Stimulated activated CD8-positive, alpha-beta memory T cell treated with anti-CD3 and anti-CD28 coated beads, Interleukin-4, amount 100 ng/mL, for 24 hours (primary cell): ENCODE measurements around the gene CYP19A1.

Experiments used
- DNase-seq: peaks from one replicate; pipeline ENCODE4 v3.0.0-alpha.2; 2020; ENCODE audit warnings: low read depth

CYP19A1 gene

DNA sequence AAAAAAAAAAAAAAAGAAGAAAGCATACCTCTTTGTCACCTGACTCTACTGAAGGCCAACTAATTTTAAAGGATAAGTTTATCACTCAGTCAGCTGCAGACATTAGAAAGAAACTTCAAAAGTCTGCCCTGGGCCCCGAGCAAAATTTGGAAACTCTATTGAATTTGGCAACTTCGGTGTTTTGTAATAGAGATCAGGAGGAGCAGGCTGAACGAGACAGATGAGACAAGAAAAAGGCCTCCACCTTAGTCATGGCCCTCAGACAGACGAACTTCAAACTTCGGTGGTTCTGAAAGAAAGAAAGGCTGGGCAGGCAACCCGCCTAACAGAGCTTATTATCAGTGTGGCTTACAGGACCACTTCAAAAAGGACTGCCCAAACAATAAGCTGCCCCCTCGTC is 21.6 kb upstream of the CYP19A1 start:
- DNase-seq = no peak

DNA sequence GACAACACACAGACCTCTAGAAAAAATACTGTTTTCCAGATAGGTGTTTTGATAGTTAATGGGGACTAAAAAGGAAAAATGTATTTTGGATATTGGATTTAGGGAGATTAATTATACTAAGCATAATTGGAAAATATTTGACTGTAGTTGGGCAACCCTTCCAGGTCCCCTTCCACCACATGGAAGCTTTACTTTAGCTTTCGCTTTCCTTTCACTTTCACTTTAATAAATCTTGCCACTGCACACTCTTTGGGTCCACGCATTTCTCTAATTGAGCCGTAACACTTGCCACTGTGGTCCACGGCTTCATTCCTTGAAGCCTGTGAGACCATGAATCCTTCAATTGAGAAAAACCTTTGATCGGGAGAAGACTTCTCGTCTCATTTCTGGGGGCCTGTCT is 18.6 kb upstream of the CYP19A1 start:
- no peak for DNase-seq

- DNase-seq = no peak
Observed at GRCh38 chr15:51356147-51356546, 17.8 kb upstream of the CYP19A1 start.

DNA sequence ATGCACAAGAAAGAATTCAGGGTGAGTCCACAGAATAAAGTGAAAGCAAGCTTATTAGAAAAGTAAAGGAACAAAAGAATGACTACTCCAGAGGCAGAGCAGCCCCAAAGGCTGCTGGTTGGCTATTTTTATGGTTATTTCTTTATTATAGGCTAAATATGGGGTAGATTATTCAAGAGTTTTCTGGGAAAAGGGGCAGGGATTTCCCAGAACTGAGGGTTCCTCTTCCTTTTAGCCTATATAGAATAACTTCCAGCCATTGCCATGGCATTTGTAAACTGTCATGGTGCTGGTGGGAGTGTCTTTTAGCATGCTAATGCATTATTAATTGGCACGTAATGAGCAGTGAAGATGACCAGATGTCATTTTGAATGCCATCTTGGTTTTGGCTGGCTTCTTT is 16.7 kb upstream of the CYP19A1 start:
- DNase-seq = no peak

DNA sequence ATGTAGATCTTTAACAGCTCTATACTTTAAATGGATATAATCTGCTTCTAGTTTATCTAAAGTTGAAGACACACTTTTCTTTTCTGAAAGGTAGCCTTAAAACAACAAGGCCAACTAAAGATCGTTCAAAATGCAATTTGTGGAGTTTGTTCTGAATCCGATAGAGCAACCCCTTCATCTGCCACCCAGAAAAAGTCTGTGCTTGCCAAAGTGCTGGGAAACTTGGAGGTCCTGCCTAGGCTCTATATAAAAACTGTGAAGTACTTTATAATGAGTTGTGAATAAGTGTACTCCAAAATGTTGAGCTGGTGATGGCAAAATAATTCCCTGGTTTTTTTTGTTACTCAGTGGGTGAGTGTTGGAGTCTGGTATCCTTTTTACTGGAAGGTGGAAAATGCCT is 15.6 kb upstream of the CYP19A1 start:
- DNase-seq = no peak

- no peak for DNase-seq
Observed at GRCh38 chr15:51350723-51351122, 12.3 kb upstream of the CYP19A1 start.

- no peak for DNase-seq
Observed at GRCh38 chr15:51349156-51349844, 10.9 kb upstream of the CYP19A1 start.

GRCh38 chr15:51348688-51349087 is 10.3 kb upstream of the CYP19A1 start:
- DNase-seq = no peak

- DNase-seq = no peak
Observed at GRCh38 chr15:51346136-51346535, 7.7 kb upstream of the CYP19A1 start.

DNA sequence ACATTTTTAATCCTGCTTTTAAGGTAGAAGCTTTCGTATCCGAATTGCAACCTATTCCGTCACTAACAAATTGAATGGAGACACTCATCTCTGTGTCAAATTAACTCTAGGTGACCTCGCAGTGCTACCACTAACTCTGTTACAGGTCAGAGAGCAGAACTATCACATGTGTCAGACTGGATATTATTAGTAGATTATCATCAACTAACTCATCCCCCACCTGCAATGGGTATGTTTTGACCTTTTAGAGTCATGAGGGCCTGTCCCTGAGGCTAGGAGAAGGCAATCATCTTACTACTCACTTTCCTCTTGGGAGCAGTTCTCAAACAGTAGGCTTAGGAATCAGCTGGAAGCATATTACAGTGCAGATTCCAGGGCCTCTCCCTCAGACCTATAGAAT is 5.1 kb upstream of the CYP19A1 start:
- DNase-seq = no peak

- DNase-seq = no peak
Observed at GRCh38 chr15:51342227-51342999, 4.0 kb upstream of the CYP19A1 start.

DNA sequence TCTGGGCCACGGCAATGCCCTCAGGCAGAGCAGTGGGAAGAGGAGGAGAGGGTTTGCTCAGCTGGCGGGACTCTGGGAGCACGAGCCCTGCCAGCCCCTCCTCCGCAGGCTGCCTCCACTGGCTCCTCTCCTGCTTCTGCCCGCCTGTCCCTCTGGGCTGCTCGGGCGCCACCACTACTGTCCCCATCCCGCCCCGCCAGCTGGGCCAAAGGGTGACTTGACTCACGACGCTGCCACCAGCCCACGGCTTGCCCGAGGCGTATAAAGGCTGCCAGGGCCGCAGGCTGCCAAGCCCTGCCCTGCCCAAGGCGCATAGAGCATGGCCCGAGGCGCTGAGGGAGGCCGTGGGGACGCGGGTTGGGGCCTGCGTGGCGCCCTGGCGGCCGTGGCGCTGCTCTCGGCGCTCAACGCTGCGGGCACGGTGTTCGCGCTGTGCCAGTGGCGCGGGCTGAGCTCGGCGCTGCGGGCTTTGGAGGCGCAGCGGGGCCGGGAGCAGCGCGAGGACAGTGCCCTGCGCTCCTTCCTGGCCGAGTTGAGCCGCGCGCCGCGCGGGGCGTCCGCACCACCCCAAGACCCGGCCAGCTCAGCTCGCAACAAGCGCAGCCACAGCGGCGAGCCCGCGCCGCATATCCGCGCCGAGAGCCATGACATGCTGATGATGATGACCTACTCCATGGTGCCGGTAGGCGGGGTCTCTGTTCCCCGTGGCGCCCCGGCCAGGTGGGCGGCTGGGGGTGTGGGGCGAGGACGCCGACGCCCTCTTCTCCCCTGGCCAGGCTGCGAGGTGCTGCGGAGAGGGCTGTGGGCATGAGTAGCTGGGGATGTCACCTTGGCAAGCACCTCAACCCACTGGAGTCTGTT is 3.2 kb upstream of the CYP19A1 start, which contains the start of gene GLDN:
Gene GLDN (plus strand): TSS at position 290 of the 861 bp plus-strand sequence. CDS start 30 bp downstream, at position 320.
- DNase-seq = no peak

GRCh38 chr15:51335538-51336410 is 2.6 kb downstream of the CYP19A1 start:
- no peak for DNase-seq

DNA sequence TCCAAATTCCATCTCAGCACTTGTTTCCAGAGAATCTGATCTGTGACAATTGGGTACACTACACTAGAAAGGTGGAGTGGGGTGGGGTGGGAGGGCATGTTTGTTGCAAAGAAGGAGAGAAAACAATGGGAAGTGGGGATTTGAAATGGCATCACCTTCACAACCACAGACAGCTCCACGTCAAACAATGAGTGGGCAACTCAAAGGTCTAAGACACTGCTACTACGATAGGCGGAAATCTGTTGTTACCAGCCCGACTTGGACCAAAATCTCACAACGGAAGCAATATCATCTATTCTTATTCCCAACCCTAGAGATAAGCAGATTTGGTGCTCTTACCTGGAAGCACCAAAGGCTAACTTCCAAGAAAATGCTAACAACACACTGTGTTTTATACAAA is 3.3 kb downstream of the CYP19A1 start:
- DNase-seq = no peak

DNA sequence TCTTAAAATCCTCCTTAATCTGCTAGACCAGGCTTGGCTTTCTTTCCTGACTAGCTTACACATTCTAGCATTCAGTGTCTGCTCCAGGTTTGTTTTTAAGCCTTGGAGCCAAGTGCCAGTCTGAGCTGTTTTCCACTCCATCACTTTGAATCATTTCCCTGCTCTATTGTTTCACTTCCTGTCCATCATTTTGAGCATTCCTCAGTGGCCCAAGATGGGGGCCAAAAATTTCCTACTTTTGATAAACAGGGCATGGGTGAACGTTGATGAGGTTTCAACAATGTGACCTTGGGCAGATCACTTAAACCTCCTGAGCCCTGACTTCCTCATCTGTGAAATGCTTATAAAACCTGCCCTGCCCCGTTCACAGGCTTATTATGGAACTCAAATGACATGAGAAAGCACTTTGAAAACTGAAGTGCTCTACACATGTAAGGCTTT is 4.4 kb downstream of the CYP19A1 start:
- DNase-seq = no peak

DNA sequence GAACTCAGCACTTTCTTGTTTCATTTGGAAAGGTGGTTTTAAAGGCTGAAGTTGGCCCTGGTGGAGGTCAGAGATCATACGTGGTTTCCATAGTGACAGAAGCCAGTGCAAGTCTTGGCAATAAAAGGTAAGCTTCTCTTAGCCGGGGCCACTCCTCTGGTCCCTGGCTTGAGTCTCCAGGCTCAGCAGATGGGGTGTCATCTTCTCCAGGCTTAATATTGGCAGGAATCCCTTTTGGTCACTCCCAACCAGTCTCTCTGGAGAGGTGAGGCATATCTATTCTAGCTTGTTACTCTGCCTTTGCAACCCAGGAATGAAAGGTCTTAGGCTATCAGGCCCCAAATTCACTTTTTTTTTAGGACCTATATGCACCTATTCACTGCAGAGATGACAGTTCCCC is 4.8 kb downstream of the CYP19A1 start:
- DNase-seq = no peak

DNA sequence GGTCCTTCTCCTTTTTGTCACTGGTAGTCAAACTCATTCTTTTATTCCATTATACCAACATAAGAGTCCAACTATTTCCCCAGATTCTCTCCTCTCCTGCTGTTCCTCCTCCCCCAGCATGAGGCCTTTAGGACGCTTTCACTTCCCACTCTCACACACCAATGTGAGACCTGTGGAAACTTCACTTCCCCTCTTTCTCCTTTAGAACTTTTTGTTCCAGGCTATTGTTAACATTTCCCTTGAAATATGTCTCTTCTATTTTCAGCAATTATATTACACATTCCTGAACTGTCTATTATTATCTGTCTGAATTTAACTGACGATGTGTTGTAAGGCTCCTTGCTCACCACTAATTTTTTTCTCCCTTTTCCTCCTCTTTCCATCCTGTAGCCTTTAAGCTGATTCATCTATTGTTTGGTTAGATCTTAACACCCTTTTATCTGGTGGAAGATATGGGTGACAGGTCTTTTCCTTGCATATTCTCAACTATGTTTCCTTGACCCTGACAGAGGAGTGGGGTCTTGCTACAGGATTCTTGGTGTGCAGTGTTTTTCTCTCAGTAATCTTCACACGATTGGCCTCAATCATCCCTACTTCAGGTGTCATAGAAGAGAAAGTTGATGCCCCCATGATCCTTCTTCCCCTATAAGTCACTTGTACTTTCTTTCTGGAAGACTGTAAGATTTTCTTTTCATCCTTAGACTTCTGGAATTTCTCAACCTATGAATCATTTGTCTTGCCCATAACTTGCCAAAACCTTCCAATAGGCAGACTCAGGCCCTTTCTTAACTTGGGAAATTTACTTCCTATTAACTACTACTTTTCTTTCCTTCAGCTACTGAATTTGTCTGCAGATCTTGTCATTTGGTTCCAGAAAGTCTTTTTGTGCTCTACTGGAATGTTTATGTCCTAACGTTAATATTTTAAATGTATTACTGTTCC is 5.9 kb downstream of the CYP19A1 start:
- DNase-seq = no peak

DNA sequence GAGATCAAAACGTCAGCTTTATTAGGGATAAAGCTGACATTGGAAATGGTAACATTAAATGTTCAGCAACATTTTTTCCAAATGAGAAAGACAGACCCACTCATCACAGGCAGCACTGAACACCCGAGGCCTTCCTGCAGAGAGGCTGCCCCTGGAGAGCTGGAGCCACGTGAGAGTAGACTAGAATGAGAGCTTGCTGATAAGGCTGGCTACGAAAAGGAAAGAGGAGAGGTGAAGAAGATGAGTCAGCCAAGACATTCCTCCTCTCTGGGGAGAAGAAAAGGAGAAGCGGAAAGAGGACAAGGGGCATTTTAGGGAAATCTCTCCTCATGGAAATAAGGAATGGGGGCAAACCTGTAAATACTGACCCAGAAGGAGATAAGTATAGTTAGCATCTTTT is 7.3 kb downstream of the CYP19A1 start:
- DNase-seq = no peak

DNA sequence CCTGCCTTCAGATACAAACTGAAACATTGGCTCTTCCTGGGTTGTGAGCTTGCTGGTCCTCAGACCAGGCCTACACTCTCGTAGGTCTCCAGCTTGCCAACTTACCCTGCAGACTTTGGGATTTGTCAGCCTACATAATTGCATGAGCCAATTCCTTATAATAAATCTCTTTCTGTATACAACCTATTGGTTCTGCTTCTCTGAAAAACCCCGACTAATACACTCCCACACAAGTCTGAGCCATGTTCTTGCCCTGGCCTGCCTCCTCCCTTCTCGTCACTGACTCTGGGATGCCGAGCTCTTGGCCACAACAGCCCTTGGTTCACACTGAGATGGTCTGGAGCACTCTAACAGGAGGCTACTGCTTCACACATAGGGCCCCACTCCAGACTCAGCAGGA is 9.5 kb downstream of the CYP19A1 start:
- DNase-seq = no peak

DNA sequence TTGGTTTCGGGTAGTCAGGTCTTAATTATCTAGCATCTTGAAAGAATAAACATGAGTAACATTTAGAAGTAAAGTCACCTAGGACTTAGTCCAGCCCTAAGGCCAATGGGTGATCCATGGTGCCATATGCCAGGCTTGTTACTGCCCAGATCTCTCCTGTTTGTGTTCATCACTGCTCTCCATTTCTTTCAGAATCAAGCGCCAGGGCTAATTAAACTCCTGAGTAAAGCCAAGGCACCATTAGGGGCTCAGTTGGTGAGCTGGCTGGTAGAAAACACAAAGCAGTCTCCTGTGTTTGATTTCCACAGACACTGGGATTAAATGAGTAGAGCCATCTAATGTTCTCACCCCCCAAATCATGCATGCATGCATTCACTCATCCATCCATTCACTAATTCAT is 11.3 kb downstream of the CYP19A1 start:
- DNase-seq = no peak

DNA sequence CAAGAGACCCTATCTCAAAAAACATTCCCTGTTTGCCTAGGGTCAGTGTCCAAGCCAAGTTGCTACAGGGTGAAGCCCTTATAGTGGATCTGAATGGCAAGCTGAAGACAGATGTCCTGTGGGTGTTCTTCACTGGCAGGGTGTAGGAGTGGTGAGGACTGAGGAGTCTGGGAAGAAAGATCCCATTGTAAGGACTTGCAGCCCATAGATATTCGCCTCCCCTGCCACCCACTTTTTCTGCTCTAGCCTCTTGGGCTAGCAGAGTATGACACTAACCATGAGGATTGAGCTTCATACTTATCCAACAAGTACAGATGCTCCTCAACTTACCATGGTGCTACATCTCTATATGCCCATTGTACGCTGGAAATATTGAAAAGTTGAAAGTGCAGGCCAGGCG is 13.2 kb downstream of the CYP19A1 start:
- no peak for DNase-seq
